ENCODE results near the gene DEFB112.

The DEFB112 gene

GRCh38 chr6:50049829-50050228, at the start of gene DEFB112:
Gene DEFB112, minus strand, starts transcription at chr6:50049929. Its CDS starts 60 bp downstream, at chr6:50049869.
- no peak for ATAC-seq (replicated peaks; ENCODE audit: extremely low read depth, poor library complexity, severe bottlenecking)
- Mint-ChIP-seq H3K27ac (ENCODE audit: low read depth) (no peak within 1 kb of the TSS), H3K36me3 (ENCODE audit: insufficient read depth) (no peaks in the 10 kb centered on the region), H3K27me3 (no peaks in the 10 kb centered on the region), H3K9me3 (no peaks in the 10 kb centered on the region), H3K4me1 (no peaks in the 10 kb centered on the region), H3K4me3 (no peak within 1 kb of the TSS)
- DNase-seq (ENCODE audit: low spot score in 2 of 2), result no peak

- no peak for ATAC-seq (replicated peaks; ENCODE audit: extremely low read depth, poor library complexity, severe bottlenecking)
- H3K4me3 Mint-ChIP-seq, result no peak overlapping the region
Measured at GRCh38 chr6:50098641-50098993, 48.9 kb upstream of the DEFB112 start.

GRCh38 chr6:50097966-50098640, 48.4 kb upstream of the DEFB112 start:
- Mint-ChIP-seq H3K4me1 (no peaks in the 10 kb centered on the region), H3K9me3 (peaks cover 20% of the 10 kb centered on the region), H3K36me3 (ENCODE audit: insufficient read depth) (no peaks in the 10 kb centered on the region), H3K27me3 (no peaks in the 10 kb centered on the region), H3K27ac (ENCODE audit: low read depth) (no peak overlapping the region), H3K4me3 (no peak overlapping the region)
- DNase-seq (ENCODE audit: low spot score in 2 of 2) (no peak), ATAC-seq (replicated peaks; ENCODE audit: extremely low read depth, poor library complexity, severe bottlenecking) (no peak)

More at GRCh38 chr6:50098641-50098993, 48.9 kb upstream of the DEFB112 start:
- DNase-seq (ENCODE audit: low spot score in 2 of 2), result no peak
- H3K27me3 Mint-ChIP-seq, result no peaks in the 10 kb centered on the region
- peaks cover 24% of the 10 kb centered on the region for H3K9me3 Mint-ChIP-seq
- H3K4me1 Mint-ChIP-seq, result no peaks in the 10 kb centered on the region
- no peaks in the 10 kb centered on the region for H3K36me3 Mint-ChIP-seq (ENCODE audit: insufficient read depth)
- no peak overlapping the region for H3K27ac Mint-ChIP-seq (ENCODE audit: low read depth)

GRCh38 chr6:50096296-50096695, 46.6 kb upstream of the DEFB112 start:
- no peaks in the 10 kb centered on the region for H3K27me3 Mint-ChIP-seq
- no peaks in the 10 kb centered on the region for H3K36me3 Mint-ChIP-seq (ENCODE audit: insufficient read depth)
- no peak for DNase-seq (ENCODE audit: low spot score in 2 of 2)
- no peak overlapping the region for H3K4me3 Mint-ChIP-seq
- peaks cover 11% of the 10 kb centered on the region for H3K9me3 Mint-ChIP-seq
- H3K27ac Mint-ChIP-seq (ENCODE audit: low read depth), result no peak overlapping the region
- no peaks in the 10 kb centered on the region for H3K4me1 Mint-ChIP-seq
- no peak for ATAC-seq (replicated peaks; ENCODE audit: extremely low read depth, poor library complexity, severe bottlenecking)

GRCh38 chr6:50093938-50094272, 44.2 kb upstream of the DEFB112 start:
- Mint-ChIP-seq H3K36me3 (ENCODE audit: insufficient read depth) (no peaks in the 10 kb centered on the region), H3K4me1 (no peaks in the 10 kb centered on the region), H3K27me3 (no peaks in the 10 kb centered on the region), H3K4me3 (no peak overlapping the region), H3K9me3 (peaks cover 19% of the 10 kb centered on the region), H3K27ac (ENCODE audit: low read depth) (no peak overlapping the region)
- ATAC-seq (replicated peaks; ENCODE audit: extremely low read depth, poor library complexity, severe bottlenecking) (no peak), DNase-seq (ENCODE audit: low spot score in 2 of 2) (no peak)

- ATAC-seq (replicated peaks; ENCODE audit: extremely low read depth, poor library complexity, severe bottlenecking) (no peak), DNase-seq (ENCODE audit: low spot score in 2 of 2) (no peak)
- Mint-ChIP-seq H3K36me3 (ENCODE audit: insufficient read depth) (no peaks in the 10 kb centered on the region), H3K27ac (ENCODE audit: low read depth) (no peak overlapping the region), H3K4me1 (no peaks in the 10 kb centered on the region), H3K27me3 (no peaks in the 10 kb centered on the region), H3K9me3 (peaks cover 15% of the 10 kb centered on the region), H3K4me3 (no peak overlapping the region)
Measured at GRCh38 chr6:50093116-50093937, 43.6 kb upstream of the DEFB112 start.

- peaks cover 14% of the 10 kb centered on the region for H3K9me3 Mint-ChIP-seq
- no peak for DNase-seq (ENCODE audit: low spot score in 2 of 2)
- no peaks in the 10 kb centered on the region for H3K4me1 Mint-ChIP-seq
- no peak overlapping the region for H3K27ac Mint-ChIP-seq (ENCODE audit: low read depth)
- no peak for ATAC-seq (replicated peaks; ENCODE audit: extremely low read depth, poor library complexity, severe bottlenecking)
- no peak overlapping the region for H3K4me3 Mint-ChIP-seq
- H3K36me3 Mint-ChIP-seq (ENCODE audit: insufficient read depth), result no peaks in the 10 kb centered on the region
- H3K27me3 Mint-ChIP-seq, result no peaks in the 10 kb centered on the region
Measured at GRCh38 chr6:50091641-50092040, 41.9 kb upstream of the DEFB112 start.

- DNase-seq (ENCODE audit: low spot score in 2 of 2), result no peak
- no peak for ATAC-seq (replicated peaks; ENCODE audit: extremely low read depth, poor library complexity, severe bottlenecking)
- no peak overlapping the region for H3K27ac Mint-ChIP-seq (ENCODE audit: low read depth)
- peaks cover 14% of the 10 kb centered on the region for H3K9me3 Mint-ChIP-seq
- H3K4me1 Mint-ChIP-seq, result no peaks in the 10 kb centered on the region
- H3K36me3 Mint-ChIP-seq (ENCODE audit: insufficient read depth), result no peaks in the 10 kb centered on the region
- no peak overlapping the region for H3K4me3 Mint-ChIP-seq
- no peaks in the 10 kb centered on the region for H3K27me3 Mint-ChIP-seq
Measured at GRCh38 chr6:50089911-50090310, 40.2 kb upstream of the DEFB112 start.

- no peaks in the 10 kb centered on the region for H3K27me3 Mint-ChIP-seq
- peaks cover 20% of the 10 kb centered on the region for H3K9me3 Mint-ChIP-seq
- no peak overlapping the region for H3K27ac Mint-ChIP-seq (ENCODE audit: low read depth)
- DNase-seq (ENCODE audit: low spot score in 2 of 2) (no peak), ATAC-seq (replicated peaks; ENCODE audit: extremely low read depth, poor library complexity, severe bottlenecking) (no peak)
- H3K36me3 Mint-ChIP-seq (ENCODE audit: insufficient read depth), result no peaks in the 10 kb centered on the region
- no peak overlapping the region for H3K4me3 Mint-ChIP-seq
- H3K4me1 Mint-ChIP-seq, result no peaks in the 10 kb centered on the region
Measured at GRCh38 chr6:50087231-50087954, 37.7 kb upstream of the DEFB112 start.

GRCh38 chr6:50077385-50077784, 27.7 kb upstream of the DEFB112 start:
- no peak for DNase-seq (ENCODE audit: low spot score in 2 of 2)
- H3K36me3 Mint-ChIP-seq (ENCODE audit: insufficient read depth), result no peaks in the 10 kb centered on the region
- no peak overlapping the region for H3K27ac Mint-ChIP-seq (ENCODE audit: low read depth)
- ATAC-seq (replicated peaks; ENCODE audit: extremely low read depth, poor library complexity, severe bottlenecking), result no peak
- no peaks in the 10 kb centered on the region for H3K27me3 Mint-ChIP-seq
- H3K4me3 Mint-ChIP-seq, result no peak overlapping the region
- no peaks in the 10 kb centered on the region for H3K4me1 Mint-ChIP-seq
- no peaks in the 10 kb centered on the region for H3K9me3 Mint-ChIP-seq

GRCh38 chr6:50076431-50076830, 26.7 kb upstream of the DEFB112 start:
- Mint-ChIP-seq H3K4me1 (no peaks in the 10 kb centered on the region), H3K36me3 (ENCODE audit: insufficient read depth) (no peaks in the 10 kb centered on the region), H3K4me3 (no peak overlapping the region), H3K9me3 (peaks cover 9% of the 10 kb centered on the region), H3K27me3 (no peaks in the 10 kb centered on the region), H3K27ac (ENCODE audit: low read depth) (no peak overlapping the region)
- DNase-seq (ENCODE audit: low spot score in 2 of 2), result no peak
- no peak for ATAC-seq (replicated peaks; ENCODE audit: extremely low read depth, poor library complexity, severe bottlenecking)

- H3K27me3 Mint-ChIP-seq, result no peaks in the 10 kb centered on the region
Measured at GRCh38 chr6:50071921-50072320, 22.2 kb upstream of the DEFB112 start.

GRCh38 chr6:50070101-50070500, 20.4 kb upstream of the DEFB112 start:
- Mint-ChIP-seq H3K4me3 (no peak overlapping the region), H3K27ac (ENCODE audit: low read depth) (no peak overlapping the region), H3K4me1 (no peaks in the 10 kb centered on the region)

More at GRCh38 chr6:50071921-50072320, 22.2 kb upstream of the DEFB112 start:
- H3K4me3 Mint-ChIP-seq, result no peak overlapping the region
- ATAC-seq (replicated peaks; ENCODE audit: extremely low read depth, poor library complexity, severe bottlenecking) (no peak), DNase-seq (ENCODE audit: low spot score in 2 of 2) (no peak)
- H3K36me3 Mint-ChIP-seq (ENCODE audit: insufficient read depth), result no peaks in the 10 kb centered on the region
- H3K4me1 Mint-ChIP-seq, result no peaks in the 10 kb centered on the region
- peaks cover 9% of the 10 kb centered on the region for H3K9me3 Mint-ChIP-seq
- H3K27ac Mint-ChIP-seq (ENCODE audit: low read depth), result no peak overlapping the region

More at GRCh38 chr6:50070101-50070500, 20.4 kb upstream of the DEFB112 start:
- H3K27me3 Mint-ChIP-seq, result no peaks in the 10 kb centered on the region
- no peak for ATAC-seq (replicated peaks; ENCODE audit: extremely low read depth, poor library complexity, severe bottlenecking)
- peaks cover 9% of the 10 kb centered on the region for H3K9me3 Mint-ChIP-seq
- no peaks in the 10 kb centered on the region for H3K36me3 Mint-ChIP-seq (ENCODE audit: insufficient read depth)
- DNase-seq (ENCODE audit: low spot score in 2 of 2), result no peak
